HEK293 (cell line): Measurements from ENCODE around the gene PBX3.

Experiments used
- CTCF ChIA-PET: fragments of 350-600 bp; formaldehyde crosslinking; extraction: SDS; loops from one replicate; lab custom pipeline; 2021; ENCODE audit warnings: antibody characterized with exemption; lab: Yijun Ruan, JAX
- POLR2A ChIA-PET: fragments of 300-600 bp; formaldehyde crosslinking; extraction: SDS; loops from one replicate; lab custom pipeline; 2020; ENCODE audit warnings: antibody characterized with exemption, inconsistent platforms; lab: Yijun Ruan, JAX
- H3K27ac ChIP-seq: fragments of 200-500 bp; sonication (Bioruptor generic); 2 replicates; pipeline ENCODE4 v1.5.1; 2014; ENCODE audit warnings: low read depth, low read length, control low read depth, inconsistent platforms; ENCODE audit errors: extremely low read depth
- H3K36me3 ChIP-seq, 2 experiments: fragments of 200-500 bp in 1 of 2; sonication (Bioruptor generic) in 1 of 2; 1 replicate in 1 of 2; 2 replicates in 1 of 2; pipeline ENCODE4 v1.5.1; 2014 to 2017; ENCODE audit warnings: inconsistent platforms in 2 of 2, low read length in 2 of 2; ENCODE audit not compliant: control insufficient read depth in 2 of 2, insufficient read depth in 1 of 2
- H3K4me1 ChIP-seq: fragments of 200-500 bp; sonication (Bioruptor generic); 2 replicates; pipeline ENCODE4 v1.5.1; 2014; ENCODE audit warnings: mild to moderate bottlenecking, low read length, inconsistent platforms; ENCODE audit not compliant: control insufficient read depth, insufficient read depth
- H3K4me3 ChIP-seq: 2 replicates; pipeline ENCODE4 v1.5.1; 2011; ENCODE audit warnings: low read depth, mild to moderate bottlenecking, control low read depth, low read length, moderate library complexity
- H3K9me3 ChIP-seq: fragments of 200-500 bp; sonication (Bioruptor generic); 2 replicates; pipeline ENCODE4 v1.5.1; 2014; ENCODE audit warnings: low read depth, low read length, inconsistent platforms; ENCODE audit not compliant: control insufficient read depth, insufficient read depth
- BCL11A ChIP-seq: fragments of 450-650 bp; formaldehyde crosslinking; IDR thresholded peaks from 2 replicates; pipeline ENCODE4 v1.5.1; 2016; ENCODE audit warnings: low read depth, missing biosample characterization, missing genetic modification characterization
- MZF1 ChIP-seq: fragments of 450-650 bp; formaldehyde crosslinking; IDR thresholded peaks from 2 replicates; pipeline ENCODE4 v1.5.1; 2017; ENCODE audit warnings: missing biosample characterization, missing genetic modification characterization, borderline replicate concordance
- OSR2 ChIP-seq: fragments of 450-650 bp; formaldehyde crosslinking; IDR thresholded peaks from 2 replicates; pipeline ENCODE4 v1.5.1; 2016; ENCODE audit warnings: missing biosample characterization, missing genetic modification characterization
- PATZ1 ChIP-seq: fragments of 450-650 bp; formaldehyde crosslinking; IDR thresholded peaks from 2 replicates; pipeline ENCODE4 v1.5.1; 2016; ENCODE audit warnings: missing biosample characterization, missing genetic modification characterization
- ZBTB20 ChIP-seq: fragments of 450-650 bp; formaldehyde crosslinking; IDR thresholded peaks from 2 replicates; pipeline ENCODE4 v1.5.1; 2016; ENCODE audit warnings: missing biosample characterization, missing genetic modification characterization
- ZBTB48 ChIP-seq: fragments of 450-650 bp; formaldehyde crosslinking; IDR thresholded peaks from 2 replicates; pipeline ENCODE4 v1.5.1; 2016; ENCODE audit warnings: missing biosample characterization, missing genetic modification characterization
- ZBTB49 ChIP-seq: fragments of 450-650 bp; formaldehyde crosslinking; IDR thresholded peaks from 2 replicates; pipeline ENCODE4 v1.5.1; 2016; ENCODE audit warnings: missing biosample characterization, missing genetic modification characterization, low read depth
- ZNF114 ChIP-seq: fragments of 450-650 bp; formaldehyde crosslinking; IDR thresholded peaks from 2 replicates; pipeline ENCODE4 v1.5.0; 2017; ENCODE audit warnings: missing biosample characterization, missing genetic modification characterization
- ZNF37A ChIP-seq: fragments of 450-650 bp; IDR thresholded peaks from 2 replicates; pipeline ENCODE4 v1.5.1; 2018; ENCODE audit warnings: missing biosample characterization, missing genetic modification characterization
- ZNF426 ChIP-seq: fragments of 450-650 bp; formaldehyde crosslinking; IDR thresholded peaks from 2 replicates; pipeline ENCODE4 v1.5.1; 2017; ENCODE audit warnings: missing biosample characterization, missing genetic modification characterization, mild to moderate bottlenecking, inconsistent platforms, moderate library complexity
- ZNF433 ChIP-seq: fragments of 450-650 bp; formaldehyde crosslinking; IDR thresholded peaks from 2 replicates; pipeline ENCODE4 v1.5.1; 2016; ENCODE audit warnings: missing biosample characterization, missing genetic modification characterization, low read depth
- ZNF501 ChIP-seq: fragments of 450-650 bp; formaldehyde crosslinking; IDR thresholded peaks from 2 replicates; pipeline ENCODE4 v1.5.1; 2016; ENCODE audit warnings: missing biosample characterization, missing genetic modification characterization
- ZNF639 ChIP-seq: fragments of 450-650 bp; formaldehyde crosslinking; IDR thresholded peaks from 2 replicates; pipeline ENCODE4 v1.5.1; 2016; ENCODE audit warnings: missing biosample characterization, missing genetic modification characterization
- ZNF664 ChIP-seq: fragments of 450-650 bp; formaldehyde crosslinking; IDR thresholded peaks from 2 replicates; pipeline ENCODE4 v1.5.1; 2016; ENCODE audit warnings: missing biosample characterization, missing genetic modification characterization
- ZNF768 ChIP-seq: fragments of 450-650 bp; formaldehyde crosslinking; IDR thresholded peaks from 2 replicates; pipeline ENCODE4 v1.5.1; 2018; ENCODE audit warnings: missing biosample characterization, mild to moderate bottlenecking, missing genetic modification characterization
- ZNF777 ChIP-seq: fragments of 450-650 bp; formaldehyde crosslinking; IDR thresholded peaks from 2 replicates; pipeline ENCODE4 v1.5.1; 2017; ENCODE audit warnings: missing biosample characterization, missing genetic modification characterization, borderline replicate concordance
- TF ChIP-seq, protein P1 (sequence below): fragments of 450-650 bp; formaldehyde crosslinking; IDR thresholded peaks from 2 replicates; pipeline ENCODE4 v1.5.1; 2016; ENCODE audit warnings: missing biosample characterization, missing genetic modification characterization
- TF ChIP-seq, protein P2 (sequence below): fragments of 450-650 bp; formaldehyde crosslinking; conservative IDR thresholded peaks from 2 replicates; pipeline ENCODE4 v1.5.1; 2016; ENCODE audit warnings: low read depth, missing biosample characterization, missing genetic modification characterization
- TF ChIP-seq, protein P3 (sequence below): fragments of 450-650 bp; formaldehyde crosslinking; IDR thresholded peaks from 2 replicates; pipeline ENCODE4 v1.5.1; 2017; ENCODE audit warnings: missing biosample characterization, missing genetic modification characterization

PBX3 gene

GRCh38 chr9:125759764-125760129 lies 12.6 kb downstream of the PBX3 start (continued):
- no peak for TF ChIP-seq ZNF768 (tag by site-specific recombination)
- peak; percentile 75 for TF ChIP-seq OSR2 (tag by site-specific recombination)
- no peak for TF ChIP-seq ZNF639 (tag by site-specific recombination)
- TF ChIP-seq, protein P1, sequence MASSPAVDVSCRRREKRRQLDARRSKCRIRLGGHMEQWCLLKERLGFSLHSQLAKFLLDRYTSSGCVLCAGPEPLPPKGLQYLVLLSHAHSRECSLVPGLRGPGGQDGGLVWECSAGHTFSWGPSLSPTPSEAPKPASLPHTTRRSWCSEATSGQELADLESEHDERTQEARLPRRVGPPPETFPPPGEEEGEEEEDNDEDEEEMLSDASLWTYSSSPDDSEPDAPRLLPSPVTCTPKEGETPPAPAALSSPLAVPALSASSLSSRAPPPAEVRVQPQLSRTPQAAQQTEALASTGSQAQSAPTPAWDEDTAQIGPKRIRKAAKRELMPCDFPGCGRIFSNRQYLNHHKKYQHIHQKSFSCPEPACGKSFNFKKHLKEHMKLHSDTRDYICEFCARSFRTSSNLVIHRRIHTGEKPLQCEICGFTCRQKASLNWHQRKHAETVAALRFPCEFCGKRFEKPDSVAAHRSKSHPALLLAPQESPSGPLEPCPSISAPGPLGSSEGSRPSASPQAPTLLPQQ, result no peak
- TF ChIP-seq ZNF433 (tag by site-specific recombination), result no peak

- CTCF ChIA-PET, result interaction anchor here (0.6 kb wide), 1 partner anchor 140 kb away, joined by 3 read pairs; no protein-coding TSS in a partner anchor
- POLR2A ChIA-PET, result no interaction called here
- no peak for TF ChIP-seq ZNF777
- peak; percentile 90 for TF ChIP-seq ZNF664 (tag by site-specific recombination)
- Histone ChIP-seq H3K4me3 (no peak overlapping the region), H3K27ac (no peak overlapping the region), H3K36me3 (peaks cover 3 to 4% of the 10 kb centered on the region in 2 experiments; a peak in 2 of 3 replicates), H3K4me1 (peaks cover 30% of the 10 kb centered on the region), H3K9me3 (no peaks in the 10 kb centered on the region)
These were observed 13.4 kb downstream of the PBX3 start for GRCh38 chr9:125760537-125760936.

- Histone ChIP-seq H3K27ac (no peak overlapping the region), H3K36me3 (peaks cover 0 to 3% of the 10 kb centered on the region in 2 experiments; a peak in 1 of 3 replicates), H3K9me3 (no peaks in the 10 kb centered on the region), H3K4me1 (peaks cover 30% of the 10 kb centered on the region), H3K4me3 (no peak overlapping the region)
- TF ChIP-seq PATZ1 (tag by site-specific recombination), result no peak
- TF ChIP-seq ZBTB49 (tag by site-specific recombination), result no peak
- no peak for TF ChIP-seq ZNF426
- no peak for TF ChIP-seq ZBTB20
- TF ChIP-seq MZF1 (tag by site-specific recombination), result peak; percentile 58; the same call in 1 of the 2 replicates
- TF ChIP-seq ZNF37A (tag by site-specific recombination), result no peak
- no peak for TF ChIP-seq ZNF501
- TF ChIP-seq, protein P2, sequence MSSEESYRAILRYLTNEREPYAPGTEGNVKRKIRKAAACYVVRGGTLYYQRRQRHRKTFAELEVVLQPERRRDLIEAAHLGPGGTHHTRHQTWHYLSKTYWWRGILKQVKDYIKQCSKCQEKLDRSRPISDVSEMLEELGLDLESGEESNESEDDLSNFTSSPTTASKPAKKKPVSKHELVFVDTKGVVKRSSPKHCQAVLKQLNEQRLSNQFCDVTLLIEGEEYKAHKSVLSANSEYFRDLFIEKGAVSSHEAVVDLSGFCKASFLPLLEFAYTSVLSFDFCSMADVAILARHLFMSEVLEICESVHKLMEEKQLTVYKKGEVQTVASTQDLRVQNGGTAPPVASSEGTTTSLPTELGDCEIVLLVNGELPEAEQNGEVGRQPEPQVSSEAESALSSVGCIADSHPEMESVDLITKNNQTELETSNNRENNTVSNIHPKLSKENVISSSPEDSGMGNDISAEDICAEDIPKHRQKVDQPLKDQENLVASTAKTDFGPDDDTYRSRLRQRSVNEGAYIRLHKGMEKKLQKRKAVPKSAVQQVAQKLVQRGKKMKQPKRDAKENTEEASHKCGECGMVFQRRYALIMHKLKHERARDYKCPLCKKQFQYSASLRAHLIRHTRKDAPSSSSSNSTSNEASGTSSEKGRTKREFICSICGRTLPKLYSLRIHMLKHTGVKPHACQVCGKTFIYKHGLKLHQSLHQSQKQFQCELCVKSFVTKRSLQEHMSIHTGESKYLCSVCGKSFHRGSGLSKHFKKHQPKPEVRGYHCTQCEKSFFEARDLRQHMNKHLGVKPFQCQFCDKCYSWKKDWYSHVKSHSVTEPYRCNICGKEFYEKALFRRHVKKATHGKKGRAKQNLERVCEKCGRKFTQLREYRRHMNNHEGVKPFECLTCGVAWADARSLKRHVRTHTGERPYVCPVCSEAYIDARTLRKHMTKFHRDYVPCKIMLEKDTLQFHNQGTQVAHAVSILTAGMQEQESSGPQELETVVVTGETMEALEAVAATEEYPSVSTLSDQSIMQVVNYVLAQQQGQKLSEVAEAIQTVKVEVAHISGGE (tag by site-specific recombination), result no peak
- no peak for TF ChIP-seq ZBTB48 (tag by site-specific recombination)
- TF ChIP-seq ZNF114 (tag by site-specific recombination), result no peak
- TF ChIP-seq, protein P3, sequence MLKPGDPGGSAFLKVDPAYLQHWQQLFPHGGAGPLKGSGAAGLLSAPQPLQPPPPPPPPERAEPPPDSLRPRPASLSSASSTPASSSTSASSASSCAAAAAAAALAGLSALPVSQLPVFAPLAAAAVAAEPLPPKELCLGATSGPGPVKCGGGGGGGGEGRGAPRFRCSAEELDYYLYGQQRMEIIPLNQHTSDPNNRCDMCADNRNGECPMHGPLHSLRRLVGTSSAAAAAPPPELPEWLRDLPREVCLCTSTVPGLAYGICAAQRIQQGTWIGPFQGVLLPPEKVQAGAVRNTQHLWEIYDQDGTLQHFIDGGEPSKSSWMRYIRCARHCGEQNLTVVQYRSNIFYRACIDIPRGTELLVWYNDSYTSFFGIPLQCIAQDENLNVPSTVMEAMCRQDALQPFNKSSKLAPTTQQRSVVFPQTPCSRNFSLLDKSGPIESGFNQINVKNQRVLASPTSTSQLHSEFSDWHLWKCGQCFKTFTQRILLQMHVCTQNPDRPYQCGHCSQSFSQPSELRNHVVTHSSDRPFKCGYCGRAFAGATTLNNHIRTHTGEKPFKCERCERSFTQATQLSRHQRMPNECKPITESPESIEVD, result peak; percentile 33; the same call in 1 of the 2 replicates
- no peak for TF ChIP-seq BCL11A (tag by site-specific recombination)
- ChIA-PET POLR2A (no interaction called here), CTCF (interaction anchor here (0.6 kb wide), 1 partner anchor 80 kb away, joined by 3 read pairs; no protein-coding TSS in a partner anchor)
These were observed 14.7 kb downstream of the PBX3 start for GRCh38 chr9:125761676-125762450.
